ENCODE data around the gene ATN1.

The ATN1 gene

GRCh38 chr12:6914246-6914946, 13.4 kb upstream of the ATN1 start, which contains the start of gene ENO2:
ENO2 (plus strand) TSS chr12:6914580; CDS start chr12:6915833, 1,253 bp downstream.
- peaks cover 27% of the 10 kb centered on the region for H3K4me1 Mint-ChIP-seq (ENCODE audit: low read depth)
- H3K9me3 Mint-ChIP-seq, result no peaks in the 10 kb centered on the region
- DNase-seq (ENCODE audit: low spot score), result peak; percentile 85
- H3K27ac Mint-ChIP-seq, result peak within 1 kb of the TSS; percentile 88
- H3K27me3 Mint-ChIP-seq (ENCODE audit: low read depth), result no peaks in the 10 kb centered on the region
- peaks cover 27% of the 10 kb centered on the region for H3K36me3 Mint-ChIP-seq (ENCODE audit: low read depth)
- peak within 1 kb of the TSS; percentile 95 for H3K4me3 Mint-ChIP-seq

GRCh38 chr12:6914947-6915788, 12.6 kb upstream of the ATN1 start:
- Mint-ChIP-seq H3K4me1 (ENCODE audit: low read depth) (peaks cover 28% of the 10 kb centered on the region), H3K4me3 (peak overlapping the region; percentile 95), H3K36me3 (ENCODE audit: low read depth) (peaks cover 34% of the 10 kb centered on the region), H3K27ac (peak overlapping the region; percentile 88), H3K27me3 (ENCODE audit: low read depth) (no peaks in the 10 kb centered on the region), H3K9me3 (no peaks in the 10 kb centered on the region)
- DNase-seq (ENCODE audit: low spot score), result no peak

- DNase-seq (ENCODE audit: low spot score), result no peak
- Mint-ChIP-seq H3K4me3 (peak overlapping the region; percentile 95), H3K4me1 (ENCODE audit: low read depth) (peaks cover 28% of the 10 kb centered on the region), H3K9me3 (no peaks in the 10 kb centered on the region), H3K27me3 (ENCODE audit: low read depth) (no peaks in the 10 kb centered on the region), H3K27ac (peak overlapping the region; percentile 75), H3K36me3 (ENCODE audit: low read depth) (peaks cover 34% of the 10 kb centered on the region)
Observed at GRCh38 chr12:6915789-6916285, 11.9 kb upstream of the ATN1 start.

- H3K27me3 Mint-ChIP-seq (ENCODE audit: low read depth), result no peaks in the 10 kb centered on the region
- H3K4me3 Mint-ChIP-seq, result peak overlapping the region; percentile 95
- H3K27ac Mint-ChIP-seq, result no peak overlapping the region
- peaks cover 28% of the 10 kb centered on the region for H3K4me1 Mint-ChIP-seq (ENCODE audit: low read depth)
- H3K9me3 Mint-ChIP-seq, result no peaks in the 10 kb centered on the region
- no peak for DNase-seq (ENCODE audit: low spot score)
- H3K36me3 Mint-ChIP-seq (ENCODE audit: low read depth), result peaks cover 41% of the 10 kb centered on the region
Observed at GRCh38 chr12:6916426-6917200, 11.1 kb upstream of the ATN1 start.

- H3K4me1 Mint-ChIP-seq (ENCODE audit: low read depth), result peaks cover 27% of the 10 kb centered on the region
Observed at GRCh38 chr12:6917491-6918231, 10.1 kb upstream of the ATN1 start.

GRCh38 chr12:6919588-6919987, 8.2 kb upstream of the ATN1 start:
- Mint-ChIP-seq H3K4me3 (no peak overlapping the region), H3K4me1 (ENCODE audit: low read depth) (peaks cover 28% of the 10 kb centered on the region), H3K9me3 (no peaks in the 10 kb centered on the region), H3K36me3 (ENCODE audit: low read depth) (peaks cover 57% of the 10 kb centered on the region), H3K27me3 (ENCODE audit: low read depth) (no peaks in the 10 kb centered on the region), H3K27ac (peak overlapping the region; percentile 9)
- no peak for DNase-seq (ENCODE audit: low spot score)

More at GRCh38 chr12:6917491-6918231, 10.1 kb upstream of the ATN1 start:
- H3K27me3 Mint-ChIP-seq (ENCODE audit: low read depth), result no peaks in the 10 kb centered on the region
- H3K36me3 Mint-ChIP-seq (ENCODE audit: low read depth), result peaks cover 50% of the 10 kb centered on the region
- no peaks in the 10 kb centered on the region for H3K9me3 Mint-ChIP-seq
- H3K4me3 Mint-ChIP-seq, result no peak overlapping the region
- no peak overlapping the region for H3K27ac Mint-ChIP-seq
- no peak for DNase-seq (ENCODE audit: low spot score)

GRCh38 chr12:6921539-6921938, 6.2 kb upstream of the ATN1 start:
- no peak for DNase-seq (ENCODE audit: low spot score)
- H3K4me3 Mint-ChIP-seq, result no peak overlapping the region
- peaks cover 25% of the 10 kb centered on the region for H3K4me1 Mint-ChIP-seq (ENCODE audit: low read depth)
- no peak overlapping the region for H3K27ac Mint-ChIP-seq
- no peaks in the 10 kb centered on the region for H3K27me3 Mint-ChIP-seq (ENCODE audit: low read depth)
- H3K36me3 Mint-ChIP-seq (ENCODE audit: low read depth), result peaks cover 47% of the 10 kb centered on the region
- no peaks in the 10 kb centered on the region for H3K9me3 Mint-ChIP-seq

GRCh38 chr12:6921996-6922946, 5.5 kb upstream of the ATN1 start:
- H3K9me3 Mint-ChIP-seq, result no peaks in the 10 kb centered on the region
- no peak for DNase-seq (ENCODE audit: low spot score)
- no peak overlapping the region for H3K4me3 Mint-ChIP-seq
- H3K27ac Mint-ChIP-seq, result peak overlapping the region; percentile 31
- no peaks in the 10 kb centered on the region for H3K27me3 Mint-ChIP-seq (ENCODE audit: low read depth)
- peaks cover 41% of the 10 kb centered on the region for H3K36me3 Mint-ChIP-seq (ENCODE audit: low read depth)
- peaks cover 25% of the 10 kb centered on the region for H3K4me1 Mint-ChIP-seq (ENCODE audit: low read depth)

- no peaks in the 10 kb centered on the region for H3K27me3 Mint-ChIP-seq (ENCODE audit: low read depth)
- peak overlapping the region; percentile 52 for H3K27ac Mint-ChIP-seq
- DNase-seq (ENCODE audit: low spot score), result no peak
- peaks cover 35% of the 10 kb centered on the region for H3K36me3 Mint-ChIP-seq (ENCODE audit: low read depth)
- no peak overlapping the region for H3K4me3 Mint-ChIP-seq
- H3K9me3 Mint-ChIP-seq, result no peaks in the 10 kb centered on the region
- peaks cover 25% of the 10 kb centered on the region for H3K4me1 Mint-ChIP-seq (ENCODE audit: low read depth)
Observed at GRCh38 chr12:6923003-6923732, 4.6 kb upstream of the ATN1 start.

GRCh38 chr12:6923851-6924250, 3.9 kb upstream of the ATN1 start:
- Mint-ChIP-seq H3K4me1 (ENCODE audit: low read depth) (peaks cover 29% of the 10 kb centered on the region), H3K27me3 (ENCODE audit: low read depth) (no peaks in the 10 kb centered on the region), H3K27ac (peak overlapping the region; percentile 52), H3K4me3 (no peak overlapping the region), H3K36me3 (ENCODE audit: low read depth) (peaks cover 38% of the 10 kb centered on the region), H3K9me3 (no peaks in the 10 kb centered on the region)
- DNase-seq (ENCODE audit: low spot score), result no peak

GRCh38 chr12:6925239-6925539, 2.6 kb upstream of the ATN1 start:
- Mint-ChIP-seq H3K9me3 (no peaks in the 10 kb centered on the region), H3K27ac (no peak overlapping the region), H3K27me3 (ENCODE audit: low read depth) (no peaks in the 10 kb centered on the region), H3K4me1 (ENCODE audit: low read depth) (peaks cover 35% of the 10 kb centered on the region), H3K36me3 (ENCODE audit: low read depth) (peaks cover 25% of the 10 kb centered on the region), H3K4me3 (no peak overlapping the region)
- DNase-seq (ENCODE audit: low spot score), result no peak
